HepG2 (cell line): ENCODE results near the gene WWC2. TPM values are rescaled to one million over a fixed set of nuclear protein-coding genes. Genes with fewer than 3 reads are reported as not detected.

Experiments used
- ATF5 ChIP-seq: sonication (generic); formaldehyde crosslinking; IDR thresholded peaks from 2 replicates; pipeline ENCODE4 v1.4.0; 2020; ENCODE audit warnings: mild to moderate bottlenecking, low read depth, missing genetic modification reagents
- CCDC6 ChIP-seq: sonication (generic); formaldehyde crosslinking; IDR thresholded peaks from 2 replicates; pipeline ENCODE4 v1.8.1; 2022; ENCODE audit warnings: mild to moderate bottlenecking, missing genetic modification reagents, moderate library complexity
- CREB1 ChIP-seq, 2 experiments: fragments of 450-650 bp in 1 of 2; IDR thresholded peaks; 2 replicates each; pipeline ENCODE4 v1.6.1; 2016 to 2017; ENCODE audit warnings: control low read depth in 1 of 2, mild to moderate bottlenecking in 1 of 2, missing compliant biosample characterization in 1 of 2, missing genetic modification characterization in 1 of 2
- DPF2 ChIP-seq: sonication (generic); formaldehyde crosslinking; IDR thresholded peaks from 2 replicates; pipeline ENCODE4 v1.4.0; 2020; ENCODE audit warnings: mild to moderate bottlenecking, low read depth, missing genetic modification reagents, borderline replicate concordance
- FOXA1 ChIP-seq, 2 experiments: fragments of 450-650 bp in 1 of 2; sonication (generic) in 1 of 2; formaldehyde crosslinking in 1 of 2; IDR thresholded peaks; 2 replicates each; pipeline versions ENCODE4 v1.4.0 to v1.6.1; 2016 to 2020; ENCODE audit warnings: missing genetic modification reagents in 1 of 2
- HMG20B ChIP-seq: conservative IDR thresholded peaks from 2 replicates; pipeline ENCODE4 v1.6.1; 2016; ENCODE audit warnings: missing genetic modification reagents, missing compliant biosample characterization
- HNRNPH1 ChIP-seq: fragments of 200-400 bp; formaldehyde crosslinking; optimal IDR thresholded peaks from 2 replicates; pipeline ENCODE3; 2017; ENCODE audit warnings: mild to moderate bottlenecking, low read depth, low read length
- KDM3A ChIP-seq: IDR thresholded peaks from 2 replicates; pipeline ENCODE4 v1.6.1; 2018; ENCODE audit warnings: low read depth, missing compliant biosample characterization
- KLF11 ChIP-seq: IDR thresholded peaks from 2 replicates; pipeline ENCODE4 v1.6.1; 2016; ENCODE audit warnings: missing compliant biosample characterization
- NONO ChIP-seq, 2 experiments: fragments of 450-650 bp in 1 of 2; sonication (generic) in 1 of 2; formaldehyde crosslinking in 1 of 2; IDR thresholded peaks in 1 of 2; conservative IDR thresholded peaks in 1 of 2; 2 replicates each; pipeline versions ENCODE4 v1.6.1 to v1.8.0; 2017 to 2022; ENCODE audit warnings: mild to moderate bottlenecking in 1 of 2, missing genetic modification reagents in 1 of 2, moderate library complexity in 1 of 2
- NR1H2 ChIP-seq: sonication (generic); formaldehyde crosslinking; IDR thresholded peaks from 2 replicates; pipeline ENCODE4 v1.8.1; 2022; ENCODE audit warnings: low read depth, missing genetic modification reagents, borderline replicate concordance
- SNAPC2 ChIP-seq: sonication (generic); formaldehyde crosslinking; IDR thresholded peaks from 2 replicates; pipeline ENCODE4 v1.8.1; 2022; ENCODE audit warnings: mild to moderate bottlenecking, missing genetic modification reagents
- SRF ChIP-seq: IDR thresholded peaks from 2 replicates; pipeline ENCODE4 v1.6.1; 2011; ENCODE audit warnings: mild to moderate bottlenecking, low read depth, low read length, moderate library complexity
- TFDP2 ChIP-seq: sonication (generic); formaldehyde crosslinking; IDR thresholded peaks from 2 replicates; pipeline ENCODE4 v1.4.0; 2020; ENCODE audit warnings: missing genetic modification reagents
- ZNF142 ChIP-seq: sonication (generic); formaldehyde crosslinking; IDR thresholded peaks from 2 replicates; pipeline ENCODE4 v1.4.0; 2020; ENCODE audit warnings: missing genetic modification reagents
- ZNF224 ChIP-seq: sonication (generic); formaldehyde crosslinking; IDR thresholded peaks from 2 replicates; pipeline ENCODE4 v1.5.0; 2020; ENCODE audit warnings: mild to moderate bottlenecking, missing genetic modification reagents
- ZNF784 ChIP-seq: sonication (generic); formaldehyde crosslinking; IDR thresholded peaks from 2 replicates; pipeline ENCODE4 v1.5.1; 2020; ENCODE audit warnings: missing genetic modification reagents, mild to moderate bottlenecking, borderline replicate concordance
- ZNF841 ChIP-seq: sonication (generic); formaldehyde crosslinking; IDR thresholded peaks from 2 replicates; pipeline ENCODE4 v1.8.1; 2023; ENCODE audit warnings: missing genetic modification reagents, borderline replicate concordance
- polyA plus RNA-seq, 8 experiments: library from polyadenylated mRNA; depleted of rRNA in 3 of 8; stranded (reverse) in 7 of 8; unstranded in 1 of 8; fragments of >200 nt; fragmentation: Illumina TruSeq in 4 of 8; extraction: Trizol in 4 of 8; gene quantifications; 2 replicates each; pipeline versions ENCODE4 v1.2.1 to v1.2.3, GENCODE V29; 2011 to 2016; ENCODE audit warnings: low read depth in 4 of 8, missing spikeins in 1 of 8, mixed read lengths in 1 of 8; ENCODE audit not compliant: insufficient read depth in 1 of 8
- total RNA-seq, 5 experiments: library from RNA; depleted of rRNA; stranded (reverse); fragments of >200 nt; fragmentation: Illumina TruSeq; extraction: Trizol; gene quantifications; 2 replicates each; pipeline ENCODE4 v1.2.3, GENCODE V29; 2016; ENCODE audit warnings: low read depth in 1 of 5

WWC2 gene
- total and polyA plus RNA-seq, 2 of the 13 experiments (the other 11 are each of a cell fraction or from before 2014, with no cell fraction given), result 40.0 to 50.1 TPM

- TF ChIP-seq ZNF142 (no peak), TFDP2 (no peak), SRF (no peak), SNAPC2 (CRISPR knock-in tag) (peak; percentile 46; the same call in 1 of the 2 replicates), ZNF841 (CRISPR knock-in tag) (no peak), CREB1 (IDR thresholded peaks at IDR 0.05) (peak; percentile 92), CREB1 (CRISPR knock-in tag; IDR thresholded peaks at IDR 0.05) (peak; percentile 59; the same call in 1 of the 2 replicates), HMG20B (CRISPR knock-in tag) (no peak), HNRNPH1 (no peak), KDM3A (CRISPR knock-in tag) (no peak), ATF5 (CRISPR knock-in tag) (no peak), ZNF224 (CRISPR knock-in tag) (no peak), NONO (IDR thresholded peaks at IDR 0.05) (no peak), NONO (CRISPR knock-in tag; conservative IDR thresholded peaks at IDR 0.05) (no peak), DPF2 (CRISPR knock-in tag) (0 out of 2 replicates have a peak, but pooled peaks have one; percentile 22), FOXA1 (IDR thresholded peaks at IDR 0.05) (peak; percentile 31; the same call in 1 of the 2 replicates), FOXA1 (CRISPR knock-in tag; IDR thresholded peaks at IDR 0.05) (peak; percentile 88), KLF11 (no peak), ZNF784 (peak; percentile 97), CCDC6 (no peak), NR1H2 (CRISPR knock-in tag) (no peak)
Observed at GRCh38 chr4:183101956-183102480, 3.0 kb downstream of the WWC2 start (continued).
